ENCODE measurements around the gene TRIM71. TPM values are rescaled to one million over a fixed set of nuclear protein-coding genes. Genes with fewer than 3 reads are reported as not detected.

The TRIM71 gene
- polyA plus RNA-seq, 1 donor (not counting 4 experiments of a cell fraction or from before 2014, with no cell fraction given), result not detected

- no peak overlapping the region for H3K4me2 ChIP-seq (ENCODE audit: control insufficient read depth, extremely low read depth, insufficient read depth, low read depth, low read length)
- no peaks in the 10 kb centered on the region for H4K20me1 ChIP-seq (ENCODE audit: control insufficient read depth, extremely low read depth, insufficient read depth, low read length)
- DNase-seq (ENCODE audit: low read depth, low spot score), result no peak
- H3K9ac ChIP-seq (ENCODE audit: control insufficient read depth, extremely low read depth, insufficient read depth, low read length), result no peak overlapping the region
- FAIRE-seq, result no peak
- H3K4me1 ChIP-seq (ENCODE audit: control insufficient read depth, extremely low read depth, insufficient read depth, low read length), result peaks cover 2% of the 10 kb centered on the region
- H3K79me2 ChIP-seq (ENCODE audit: control insufficient read depth, insufficient read depth, low read length), result no peaks in the 10 kb centered on the region
- no peak overlapping the region for H3K4me3 ChIP-seq (ENCODE audit: control insufficient read depth in 2 of 3, extremely low read depth in 1 of 3, insufficient read depth in 2 of 3, low read depth in 1 of 3, low read length in 3 of 3)
- TF ChIP-seq EZH2 (IDR thresholded peaks at IDR 0.05; ENCODE audit: low read length) (no peak), CTCF (optimal IDR thresholded peaks at IDR 0.05 in 1 of 3, IDR thresholded peaks at IDR 0.05 in 1 of 3, conservative IDR thresholded peaks at IDR 0.05 in 1 of 3; ENCODE audit: extremely low read depth in 1 of 3, insufficient read depth in 2 of 3, low read length in 3 of 3) (no peak)
- dilution Hi-C loops (cut with MboI; ENCODE audit: extremely low pct_ligation_motif_present, low sequenced_read_pairs), result no loop called here
- no peak overlapping the region for H2AFZ ChIP-seq (ENCODE audit: control insufficient read depth, low read length)
- H3K36me3 ChIP-seq (ENCODE audit: control insufficient read depth in 2 of 2, extremely low read depth in 1 of 2, insufficient read depth in 2 of 2, low read length in 2 of 2), result no peaks in the 10 kb centered on the region
- H3K27me3 ChIP-seq (ENCODE audit: control insufficient read depth, extremely low read depth, insufficient read depth, low read length), result no peaks in the 10 kb centered on the region
- no peaks in the 10 kb centered on the region for H3K9me3 ChIP-seq (ENCODE audit: control insufficient read depth, low read depth, low read length)
- H3K27ac ChIP-seq (ENCODE audit: control insufficient read depth, insufficient read depth, low read length), result no peak overlapping the region
- no peaks in the 10 kb centered on the region for H3K9me1 ChIP-seq (ENCODE audit: control insufficient read depth, extremely low read depth, insufficient read depth, low read length)
These were observed 48.7 kb downstream of the TRIM71 start for GRCh38 chr3:32866533-32866932.

GRCh38 chr3:32867954-32868353 is 50.2 kb downstream of the TRIM71 start:
- no peak for TF ChIP-seq CTCF (optimal IDR thresholded peaks at IDR 0.05 in 1 of 3, IDR thresholded peaks at IDR 0.05 in 1 of 3, conservative IDR thresholded peaks at IDR 0.05 in 1 of 3; ENCODE audit: extremely low read depth in 1 of 3, insufficient read depth in 2 of 3, low read length in 3 of 3)
- TF ChIP-seq EZH2 (IDR thresholded peaks at IDR 0.05; ENCODE audit: low read length), result no peak
- Histone ChIP-seq H3K4me1 (ENCODE audit: control insufficient read depth, extremely low read depth, insufficient read depth, low read length) (peaks cover 2% of the 10 kb centered on the region), H3K4me2 (ENCODE audit: control insufficient read depth, extremely low read depth, insufficient read depth, low read depth, low read length) (no peak overlapping the region), H4K20me1 (ENCODE audit: control insufficient read depth, extremely low read depth, insufficient read depth, low read length) (no peaks in the 10 kb centered on the region), H3K36me3 (ENCODE audit: control insufficient read depth in 2 of 2, extremely low read depth in 1 of 2, insufficient read depth in 2 of 2, low read length in 2 of 2) (no peaks in the 10 kb centered on the region), H3K27ac (ENCODE audit: control insufficient read depth, insufficient read depth, low read length) (no peak overlapping the region), H2AFZ (ENCODE audit: control insufficient read depth, low read length) (no peak overlapping the region), H3K9me3 (ENCODE audit: control insufficient read depth, low read depth, low read length) (no peaks in the 10 kb centered on the region), H3K27me3 (ENCODE audit: control insufficient read depth, extremely low read depth, insufficient read depth, low read length) (no peaks in the 10 kb centered on the region), H3K9ac (ENCODE audit: control insufficient read depth, extremely low read depth, insufficient read depth, low read length) (no peak overlapping the region), H3K79me2 (ENCODE audit: control insufficient read depth, insufficient read depth, low read length) (no peaks in the 10 kb centered on the region), H3K4me3 (ENCODE audit: control insufficient read depth in 2 of 3, extremely low read depth in 1 of 3, insufficient read depth in 2 of 3, low read depth in 1 of 3, low read length in 3 of 3) (no peak overlapping the region), H3K9me1 (ENCODE audit: control insufficient read depth, extremely low read depth, insufficient read depth, low read length) (no peaks in the 10 kb centered on the region)
- FAIRE-seq (no peak), DNase-seq (ENCODE audit: low read depth, low spot score) (no peak)
- dilution Hi-C loops (cut with MboI; ENCODE audit: extremely low pct_ligation_motif_present, low sequenced_read_pairs), result no loop called here

All from keratinocyte (primary cell).